Right ventricle myocardium superior (tissue), 1 donor: ENCODE data around the gene TMOD3. TPM values are rescaled to one million over a fixed set of nuclear protein-coding genes. Genes with fewer than 3 reads are reported as not detected.

Source experiments
- ATAC-seq: fragments of 200-7000 bp; cut with Tn5 transposase; one replicate; pipeline ENCODE4 v1.9.1; 2020; ENCODE audit warnings: mild to moderate bottlenecking; ENCODE audit not compliant: poor library complexity
- DNase-seq: peaks from one replicate; pipeline ENCODE4 v3.0.0-alpha.2; 2020
- intact Hi-C: fragments of 100-400 bp; cut with DNase I; formaldehyde crosslinking; loops from one replicate; pipeline ENCODE4 v1.11.2; 2022
- total RNA-seq: library from RNA; stranded (reverse); fragmentation: NEBNext Ultra II Directional; extraction: Animal tissue kit (Norgen Biotek cat#: 25700); gene quantifications from one replicate; pipeline ENCODE4 v1.2.1, GENCODE V29; 2021
- donor health status: DM: no; HTN: yes; CAD: no; lungs with severe emphysema.

The TMOD3 gene
- total RNA-seq, 1 donor from 2014 or later, result 17.6 TPM

- no peak for DNase-seq
- intact Hi-C loops, result no loop called here
- no peak for ATAC-seq
These were observed 109.8 kb downstream of the TMOD3 start for GRCh38 chr15:51939216-51939615.

GRCh38 chr15:51947124-51947523 lies 117.7 kb downstream of the TMOD3 start:
- DNase-seq, result no peak

GRCh38 chr15:51952805-51953204 lies 123.4 kb downstream of the TMOD3 start:
- intact Hi-C loops, result no loop called here
- DNase-seq (no peak), ATAC-seq (no peak)

More at GRCh38 chr15:51947124-51947523, 117.7 kb downstream of the TMOD3 start:
- intact Hi-C loops, result no loop called here
- ATAC-seq, result no peak

- intact Hi-C loops, result no loop called here
- no peak for ATAC-seq
- no peak for DNase-seq
These were observed 126.1 kb downstream of the TMOD3 start for GRCh38 chr15:51955504-51955903.

Other genes with a start within 250 kb of the TMOD3 start
- gene DMXL2, start 206.9 kb upstream of the TMOD3 start, total RNA-seq, result 6.5 TPM
- not detected for gene SCG3, start 148.2 kb upstream of the TMOD3 start, total RNA-seq
- 4.3 TPM for gene LYSMD2, start 92.0 kb upstream of the TMOD3 start, total RNA-seq
- 7.3 TPM for gene TMOD2, start 78.1 kb upstream of the TMOD3 start, total RNA-seq
- 7.8 TPM for gene LEO1, start 142.1 kb downstream of the TMOD3 start, total RNA-seq
- 17.6 TPM for gene MAPK6, start 189.6 kb downstream of the TMOD3 start, total RNA-seq